ENCODE results near the gene FGR.
"Not testable (repeated sequence)": the region's sequence is repeated elsewhere in the genome, so short reads cannot be mapped to it uniquely, and the experiment has no call there.

FGR gene

DNA sequence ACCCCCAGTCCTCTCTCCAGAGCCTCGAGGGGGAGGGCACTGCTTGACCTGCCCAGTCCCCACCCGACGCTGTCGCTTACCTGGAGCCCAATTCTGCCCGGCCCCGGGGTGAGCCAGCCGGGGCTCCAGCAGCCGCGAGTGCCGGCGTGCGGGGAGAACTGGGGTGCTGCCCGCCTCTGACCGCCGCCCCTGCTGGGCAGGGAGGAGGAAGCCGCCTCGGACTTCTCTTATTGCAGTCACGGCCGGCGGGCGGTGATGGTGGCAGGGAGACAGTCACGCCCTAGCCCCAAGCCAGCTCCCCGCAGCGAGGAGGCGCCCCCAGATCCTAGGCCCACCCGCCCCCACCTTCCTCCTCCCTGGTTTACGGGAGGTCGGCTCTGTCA is at the start of gene FGR:
FGR (minus strand) TSS at position 201 of the 383 bp plus-strand sequence. CDS start 11,269 bp downstream, outside the sequence.
- DNase-seq (ENCODE audit: low read depth, low spot score), result no peak

DNA sequence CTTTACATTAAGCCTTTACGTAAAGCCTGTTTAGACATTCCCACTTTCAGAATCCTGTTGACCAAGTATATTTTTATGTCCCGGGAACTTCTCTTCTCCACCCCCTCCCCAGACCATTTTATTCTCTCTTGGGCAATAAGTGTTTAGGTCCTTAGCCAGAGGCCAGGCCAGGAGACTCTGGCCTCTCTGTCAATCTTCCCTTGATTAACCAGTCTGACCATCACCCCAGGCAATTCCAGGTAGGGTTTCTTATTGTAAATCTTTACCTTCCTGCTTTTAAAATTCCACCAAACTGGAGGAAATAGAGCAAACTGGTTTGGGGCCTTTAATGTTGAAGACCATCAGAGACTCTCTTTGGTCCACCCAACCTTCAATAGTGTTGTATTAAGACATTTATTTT is 49.2 kb upstream of the FGR start:
- DNase-seq (ENCODE audit: low read depth, low spot score), result no peak

DNA sequence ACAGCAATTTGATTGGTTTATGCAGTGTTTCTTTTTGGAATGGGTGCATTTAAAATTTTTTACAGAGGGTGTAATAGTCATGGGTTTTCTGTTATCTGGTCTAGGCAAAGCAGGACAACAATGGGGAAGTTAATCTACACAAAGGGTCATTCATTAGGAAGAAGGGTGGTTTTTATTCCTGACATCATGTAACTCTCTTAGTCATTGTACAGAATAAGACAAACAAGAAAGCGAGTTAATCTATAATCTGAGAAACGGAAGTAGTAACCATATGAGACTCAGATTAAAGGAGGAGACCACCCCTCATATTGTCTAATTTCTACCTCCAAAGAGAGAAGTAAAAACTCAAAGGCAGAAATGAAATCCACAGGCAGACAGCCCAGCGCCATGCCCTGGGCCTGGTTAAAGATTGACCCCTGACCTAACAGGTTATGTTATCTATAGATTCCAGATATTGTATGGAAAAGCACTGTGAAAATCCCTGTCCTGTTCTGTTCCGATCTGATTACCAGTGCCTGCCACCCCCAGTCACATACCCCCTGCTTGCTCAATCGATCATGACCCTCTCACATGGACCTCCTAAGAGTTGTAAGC is 47.5 kb upstream of the FGR start:
- no peak for DNase-seq (ENCODE audit: low read depth, low spot score)

DNA sequence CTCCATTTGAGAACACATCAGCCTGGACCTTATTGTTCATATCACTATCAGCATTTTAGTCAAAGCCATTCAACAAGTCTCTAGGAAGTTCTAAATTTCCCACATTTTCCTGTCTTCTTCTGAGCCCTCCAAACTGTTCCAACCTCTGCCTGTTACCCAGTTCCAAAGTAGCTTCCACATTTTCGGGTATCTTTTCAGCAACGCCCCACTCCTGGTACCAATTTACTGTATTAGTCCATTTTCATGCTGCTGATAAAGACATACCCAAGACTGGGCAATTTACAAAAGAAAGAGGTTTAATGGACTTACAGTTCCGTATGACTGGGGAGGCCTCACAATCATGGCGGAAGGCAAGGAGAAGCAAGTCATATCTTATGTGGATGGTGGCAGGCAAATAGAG is 46.6 kb upstream of the FGR start:
- DNase-seq (ENCODE audit: low read depth, low spot score), result not testable (repeated sequence)

DNA sequence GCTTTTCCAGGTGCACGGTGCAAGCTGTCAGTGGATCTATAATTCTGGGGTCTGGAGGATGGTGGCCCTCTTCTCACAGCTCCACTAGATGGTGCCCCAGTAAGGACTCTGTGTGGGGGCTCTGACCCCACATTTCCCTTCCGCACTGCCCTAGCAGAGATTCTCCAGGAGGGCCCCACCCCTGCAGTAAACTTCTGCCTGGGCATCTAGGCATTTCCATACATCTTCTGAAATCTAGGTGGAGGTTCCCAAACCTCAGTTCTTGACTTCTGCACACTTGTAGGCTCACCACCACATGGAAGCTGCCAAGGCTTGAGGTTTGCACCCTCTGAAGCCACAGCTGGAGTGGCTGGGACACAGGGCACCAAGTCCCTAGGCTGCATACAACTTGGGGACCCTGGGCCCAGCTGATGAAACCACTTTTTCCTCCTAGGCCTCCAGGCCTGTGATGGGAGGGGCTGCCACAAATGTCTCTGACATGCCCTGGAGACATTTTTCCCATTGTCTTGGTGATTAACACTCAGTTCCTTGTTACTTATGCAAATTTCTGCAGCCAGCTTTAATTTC is 45.3 kb upstream of the FGR start:
- DNase-seq (ENCODE audit: low read depth, low spot score), result not testable (repeated sequence)

DNA sequence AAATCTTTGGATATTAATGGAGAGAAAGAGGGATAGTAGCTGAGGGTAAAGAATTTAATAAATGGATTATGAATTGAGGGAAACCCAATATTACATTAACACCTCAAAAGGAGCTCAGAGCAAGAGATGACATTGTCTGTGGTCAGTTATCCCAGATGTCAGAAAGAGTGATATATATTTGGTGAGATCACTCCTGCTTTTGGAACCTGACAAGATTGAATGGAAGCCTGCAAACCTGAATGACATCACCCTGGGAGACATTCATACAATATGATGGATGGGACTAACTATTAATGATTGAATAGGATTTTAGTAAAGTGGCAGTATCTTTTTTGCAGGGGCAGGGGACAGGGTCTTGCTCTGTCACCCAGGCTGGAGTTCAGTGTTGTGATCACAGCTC is 43.8 kb upstream of the FGR start:
- DNase-seq (ENCODE audit: low read depth, low spot score), result no peak

DNA sequence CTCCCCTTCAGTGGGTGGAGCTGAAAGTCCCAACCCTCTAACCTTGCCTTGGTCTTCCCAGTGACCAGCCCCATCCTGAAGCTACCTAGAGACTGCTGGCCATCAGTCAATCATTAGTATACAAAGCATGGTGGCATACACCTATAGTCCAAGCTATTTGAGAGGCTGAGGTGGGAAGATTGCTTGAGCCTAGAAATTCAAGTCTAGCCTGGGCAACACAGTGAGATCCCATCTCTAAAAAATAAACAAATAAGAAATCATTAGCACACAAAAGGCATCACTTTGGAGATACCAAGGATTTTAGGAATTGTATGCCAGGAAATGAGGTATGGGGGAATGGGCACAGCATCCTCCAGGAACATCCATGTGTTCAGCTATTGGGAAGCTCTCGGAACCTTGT is 41.4 kb upstream of the FGR start:
- no peak for DNase-seq (ENCODE audit: low read depth, low spot score)

DNA sequence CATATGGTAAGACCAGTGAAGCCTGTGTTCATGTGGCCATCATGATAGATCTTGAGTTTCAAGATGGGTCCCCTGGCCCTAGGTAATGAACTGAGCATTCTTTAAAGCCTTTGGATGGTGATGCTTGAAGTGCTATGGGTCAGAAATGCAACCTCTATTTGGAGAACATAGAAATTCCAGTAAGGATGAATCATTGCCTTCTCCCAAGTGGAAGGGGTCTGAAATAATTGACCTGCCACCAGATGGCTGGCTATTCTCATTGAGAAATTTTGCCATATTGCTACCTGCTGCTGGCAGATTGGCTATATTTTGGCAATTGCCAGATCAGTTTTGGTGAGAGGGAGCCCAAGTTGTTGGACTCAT is 37.7 kb upstream of the FGR start:
- DNase-seq (ENCODE audit: low read depth, low spot score), result no peak

DNA sequence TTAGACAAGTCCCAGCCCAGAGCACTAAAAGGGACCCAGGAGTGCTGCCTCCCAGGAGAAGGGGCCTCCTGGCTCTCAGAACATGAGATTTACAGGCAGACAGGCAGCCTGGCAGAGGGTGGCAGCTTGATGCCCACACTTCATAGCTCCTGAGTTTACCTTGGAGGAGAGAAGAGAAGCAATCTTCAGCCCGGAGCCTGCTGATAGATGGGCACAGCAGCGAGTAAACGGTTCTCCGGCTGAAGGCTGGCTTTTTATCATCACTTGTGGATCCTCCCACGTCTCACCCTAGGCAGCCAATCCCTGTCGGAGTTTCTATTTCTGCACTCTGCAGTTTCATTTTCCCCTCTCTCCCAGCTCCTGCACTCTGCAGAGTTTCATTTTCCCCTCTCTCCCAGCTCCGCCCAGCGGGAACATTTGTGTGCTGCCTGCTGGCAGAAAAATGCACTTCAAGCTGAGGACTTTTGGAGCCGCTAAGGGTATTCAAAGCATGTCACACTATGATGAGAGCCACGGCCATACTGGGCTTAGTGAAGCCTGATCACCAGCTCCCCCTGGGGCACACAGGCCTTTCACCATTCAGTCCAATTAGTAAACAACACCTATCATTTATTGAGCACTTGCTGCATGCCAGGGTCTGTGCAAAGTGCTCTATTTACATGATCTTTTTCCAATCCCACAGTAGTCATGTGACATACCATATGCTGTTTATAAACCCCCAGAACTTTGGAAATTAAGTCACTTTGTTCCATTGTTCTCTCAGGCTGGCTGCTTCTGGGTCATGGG is 37.2 kb upstream of the FGR start, which contains the start of gene IFI6:
IFI6 (minus strand) TSS at position 229 of the 786 bp plus-strand sequence. CDS start 2,878 bp downstream, outside the sequence.
- DNase-seq (ENCODE audit: low read depth, low spot score), result no peak

DNA sequence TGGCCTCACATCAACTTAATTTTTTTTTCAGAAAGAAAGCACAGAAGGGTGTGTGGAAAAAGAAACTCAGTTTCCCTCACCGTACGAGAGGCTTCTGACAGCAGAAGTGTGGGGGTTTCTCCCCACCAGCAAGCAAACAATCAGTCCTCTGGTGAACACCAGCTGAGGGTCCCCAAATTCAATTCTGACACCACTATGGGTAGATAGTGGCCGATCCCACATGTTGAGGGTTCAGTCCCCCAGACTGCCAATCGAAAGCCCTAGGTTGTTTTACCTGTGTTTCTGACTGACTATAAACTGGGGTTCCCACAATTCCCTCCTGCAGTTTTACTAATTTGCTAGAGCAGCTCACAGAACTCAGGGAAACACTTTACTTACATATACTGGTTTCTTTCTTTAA is 34.9 kb upstream of the FGR start:
- no peak for DNase-seq (ENCODE audit: low read depth, low spot score)

DNA sequence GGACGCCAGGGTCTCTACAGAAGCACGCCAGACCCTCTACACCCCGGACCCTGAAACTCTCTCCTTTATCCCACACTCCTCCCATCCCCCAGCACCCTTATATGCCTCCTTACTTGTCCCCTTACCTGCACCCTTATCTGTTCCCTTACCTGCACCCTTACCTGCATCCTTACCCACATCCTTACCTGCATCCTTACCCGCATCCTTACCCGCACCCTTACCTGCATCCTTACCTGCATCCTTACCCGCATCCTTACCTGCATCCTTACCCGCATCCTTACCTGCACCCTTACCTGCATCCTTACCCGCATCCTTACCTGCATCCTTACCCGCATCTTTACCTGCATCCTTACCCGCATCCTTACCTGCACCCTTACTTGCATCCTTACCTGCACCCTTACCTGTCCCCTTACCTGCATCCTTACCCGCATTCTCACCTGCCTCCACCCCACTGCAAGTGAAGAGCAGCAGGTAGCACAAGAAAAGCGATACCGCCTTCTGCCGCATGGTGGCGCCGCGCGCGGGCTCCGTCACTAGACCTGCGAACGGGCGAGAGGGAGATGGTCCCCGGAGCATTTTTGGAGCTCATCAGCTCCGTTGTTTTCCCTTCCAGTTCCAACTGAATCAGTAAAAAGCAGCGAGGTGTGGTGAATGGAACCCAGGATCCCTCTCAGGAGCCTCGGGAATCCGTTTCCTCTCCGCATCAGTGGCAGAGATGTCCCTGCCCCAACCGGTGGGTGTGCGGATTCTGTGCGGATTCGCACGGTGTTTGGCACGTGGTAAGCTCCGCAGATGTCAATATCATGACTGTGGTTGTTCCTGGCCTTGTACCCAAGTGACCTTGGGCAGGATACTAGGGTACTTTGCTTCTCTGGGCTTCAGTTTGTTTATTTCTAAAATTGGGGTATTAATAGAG is 34.1 kb upstream of the FGR start:
- no peak for DNase-seq (ENCODE audit: low read depth, low spot score)

DNA sequence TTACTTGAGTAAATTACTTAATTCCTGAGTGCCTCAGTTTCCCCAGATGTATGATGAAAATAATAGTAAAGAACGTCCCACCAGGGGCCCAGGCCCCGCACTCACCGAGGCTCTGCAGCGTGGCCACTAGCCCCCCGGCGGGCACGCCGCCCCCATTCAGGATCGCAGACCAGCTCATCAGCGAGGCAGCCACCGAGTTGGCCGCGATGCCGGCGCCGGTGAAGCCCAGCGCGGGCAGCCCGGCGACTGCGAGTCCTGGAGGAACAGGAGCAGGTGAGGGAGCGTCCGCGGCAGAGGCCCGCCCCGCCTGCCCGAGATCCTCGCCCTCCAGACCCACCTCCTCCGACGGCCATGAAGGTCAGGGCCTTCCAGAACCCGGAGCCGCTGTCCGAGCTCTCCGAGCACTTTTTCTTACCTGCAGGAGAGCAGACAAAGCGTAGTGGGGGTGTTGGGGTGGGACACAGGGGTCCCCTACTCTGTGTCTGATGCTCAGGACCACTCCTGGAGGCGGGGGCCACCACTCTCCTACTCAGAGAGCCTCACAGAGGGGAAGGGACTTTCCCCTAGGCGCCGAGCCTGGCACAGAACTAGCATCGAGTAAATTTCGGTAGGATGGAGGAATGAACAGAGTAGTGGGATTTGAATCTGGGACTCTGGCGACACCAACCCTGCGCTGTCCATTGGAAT is 33.3 kb upstream of the FGR start:
- DNase-seq (ENCODE audit: low read depth, low spot score), result no peak

DNA sequence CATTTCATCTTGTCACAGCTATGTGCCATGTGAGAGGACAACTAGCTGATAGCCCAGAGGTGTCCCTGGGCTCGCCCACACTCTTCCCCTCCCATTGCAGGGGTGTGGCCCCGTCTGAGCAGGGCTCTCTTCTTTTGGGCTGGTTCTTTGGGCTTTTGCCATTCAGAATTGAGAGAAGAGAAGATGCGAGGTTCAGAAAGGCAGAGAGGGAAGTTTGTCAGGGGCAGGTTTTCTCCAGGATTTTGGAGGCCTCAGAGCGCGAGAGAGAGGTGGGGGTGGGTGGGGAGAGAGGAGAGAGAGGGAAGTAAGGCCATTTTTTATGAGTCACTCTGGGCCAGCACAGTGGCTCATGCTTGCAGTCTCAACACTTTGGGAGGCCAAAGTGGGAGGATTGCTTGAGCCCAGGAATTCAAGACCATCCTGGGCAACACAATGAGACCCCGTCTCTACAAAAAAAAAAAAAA is 31.8 kb upstream of the FGR start:
- DNase-seq (ENCODE audit: low read depth, low spot score), result no peak

DNA sequence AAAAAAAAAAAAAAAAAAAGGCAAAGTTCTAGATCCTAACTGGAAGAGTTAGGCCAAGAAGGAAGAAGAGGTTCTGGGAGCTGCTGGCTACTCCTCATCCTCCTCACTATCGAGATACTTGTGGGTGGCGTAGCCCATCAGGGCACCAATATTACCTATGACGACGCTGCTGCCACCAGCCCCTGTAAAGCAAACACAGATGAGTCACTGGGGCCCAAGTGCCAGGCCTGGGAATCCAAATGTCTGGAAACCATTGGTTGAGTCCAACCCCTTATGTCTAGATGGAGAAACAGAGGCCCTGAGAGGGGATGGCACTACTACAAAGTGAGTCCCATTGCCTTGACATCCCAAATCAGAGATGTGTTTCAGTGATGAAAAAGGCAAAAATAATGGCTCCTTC is 31.3 kb upstream of the FGR start:
- DNase-seq (ENCODE audit: low read depth, low spot score), result no peak

DNA sequence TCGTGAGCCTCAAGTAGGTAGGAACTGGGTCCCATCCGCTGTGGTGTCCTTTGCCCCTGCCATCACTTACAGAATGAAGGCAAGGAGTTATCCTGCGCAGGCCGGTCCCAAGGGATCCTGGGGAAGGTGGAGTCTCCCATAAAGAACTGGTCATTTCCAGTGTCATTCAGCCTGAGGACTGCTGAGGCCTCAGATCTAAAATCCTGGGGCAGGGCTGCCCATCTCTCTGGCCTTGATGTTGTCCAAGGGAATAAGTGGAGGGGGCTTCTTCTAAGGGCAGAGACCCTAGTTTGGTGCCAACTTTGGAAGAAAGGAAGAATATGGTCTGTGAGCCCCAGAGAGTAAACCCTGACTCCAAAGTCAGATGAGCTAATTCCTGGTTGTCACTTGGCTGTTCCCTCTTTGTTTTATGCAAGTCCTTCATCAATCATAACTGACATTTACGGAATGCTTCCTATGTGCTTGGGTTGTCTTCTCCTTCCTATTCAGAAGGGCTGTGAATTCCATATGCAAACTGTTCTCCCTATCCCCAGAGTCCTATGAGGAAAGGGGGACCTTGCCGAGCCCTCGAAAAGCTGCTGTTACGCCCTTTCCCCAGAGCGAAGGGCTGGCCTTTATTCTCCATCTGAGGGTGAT is 30.1 kb upstream of the FGR start:
- DNase-seq (ENCODE audit: low read depth, low spot score), result no peak

DNA sequence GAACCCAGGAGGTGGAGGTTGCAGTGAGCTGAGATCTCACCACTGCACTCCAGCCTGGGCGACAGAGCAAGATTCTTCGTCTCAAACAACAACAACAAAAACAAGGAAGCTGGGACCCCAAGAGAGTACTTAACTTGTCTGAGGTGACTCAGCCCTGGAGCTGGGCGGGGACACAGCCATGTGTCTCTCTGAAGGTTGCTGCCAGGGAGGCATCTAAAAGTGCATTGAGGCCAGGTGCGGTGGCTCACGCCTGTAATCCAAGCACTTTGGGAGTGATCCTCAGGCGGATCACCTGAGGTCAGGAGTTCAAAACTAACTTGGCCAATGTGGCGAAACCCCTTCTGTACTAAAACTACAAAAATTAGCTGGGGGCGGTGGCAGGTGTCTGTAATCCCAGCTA is 29.3 kb upstream of the FGR start:
- no peak for DNase-seq (ENCODE audit: low read depth, low spot score)

DNA sequence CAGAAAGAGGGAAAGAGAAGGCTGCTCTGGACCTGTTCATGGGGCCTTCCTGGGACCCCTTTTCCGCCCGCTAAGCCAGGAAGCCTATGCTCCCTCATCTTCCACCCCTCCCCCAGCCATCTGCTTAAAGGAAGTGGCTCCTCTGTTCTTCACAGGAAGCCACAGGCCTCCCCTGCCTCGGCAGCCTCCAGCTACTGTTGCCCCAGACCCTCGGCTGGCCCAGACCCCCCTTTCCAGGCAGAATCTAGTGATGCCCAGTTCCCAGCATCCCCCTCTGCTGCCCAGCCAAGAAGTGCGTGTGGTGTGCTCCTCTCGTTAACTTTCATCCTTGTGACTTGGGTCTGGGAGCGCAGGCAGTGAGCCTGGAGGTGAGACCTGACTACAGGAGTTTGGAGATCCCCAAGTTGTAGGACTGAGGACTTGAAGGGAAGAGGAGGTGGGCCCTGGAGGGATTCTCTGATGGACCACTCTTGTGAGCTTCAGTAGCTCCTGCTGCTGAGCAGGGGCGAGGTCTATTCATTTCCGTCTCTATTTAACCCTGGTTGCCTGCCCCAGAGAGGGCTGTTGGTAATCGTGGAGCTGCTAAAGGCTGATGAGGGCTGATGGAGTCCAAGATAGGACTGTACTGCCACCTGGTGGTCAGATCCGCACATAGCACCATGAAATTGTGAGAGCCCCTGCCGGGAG is 27.9 kb upstream of the FGR start:
- no peak for DNase-seq (ENCODE audit: low read depth, low spot score)

DNA sequence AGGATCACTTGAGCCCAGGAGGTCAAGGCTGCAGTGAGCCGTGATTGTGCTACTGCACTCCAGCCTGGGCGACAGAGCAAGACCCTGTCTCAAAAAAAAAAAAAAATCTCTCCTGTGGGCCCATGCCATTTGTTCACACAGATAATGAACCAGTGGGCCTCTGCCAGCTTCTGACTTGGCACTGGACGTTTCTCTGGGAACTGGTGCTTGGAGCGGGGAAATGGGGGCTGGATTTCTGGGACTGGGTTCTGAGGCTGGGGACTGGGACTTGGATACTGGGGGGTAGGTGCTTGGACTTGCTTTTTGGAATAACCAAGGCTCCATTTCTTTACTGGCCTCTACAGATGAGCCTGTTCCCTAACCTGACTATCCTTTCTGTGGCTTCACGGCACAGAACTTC is 27.3 kb upstream of the FGR start:
- no peak for DNase-seq (ENCODE audit: low read depth, low spot score)

DNA sequence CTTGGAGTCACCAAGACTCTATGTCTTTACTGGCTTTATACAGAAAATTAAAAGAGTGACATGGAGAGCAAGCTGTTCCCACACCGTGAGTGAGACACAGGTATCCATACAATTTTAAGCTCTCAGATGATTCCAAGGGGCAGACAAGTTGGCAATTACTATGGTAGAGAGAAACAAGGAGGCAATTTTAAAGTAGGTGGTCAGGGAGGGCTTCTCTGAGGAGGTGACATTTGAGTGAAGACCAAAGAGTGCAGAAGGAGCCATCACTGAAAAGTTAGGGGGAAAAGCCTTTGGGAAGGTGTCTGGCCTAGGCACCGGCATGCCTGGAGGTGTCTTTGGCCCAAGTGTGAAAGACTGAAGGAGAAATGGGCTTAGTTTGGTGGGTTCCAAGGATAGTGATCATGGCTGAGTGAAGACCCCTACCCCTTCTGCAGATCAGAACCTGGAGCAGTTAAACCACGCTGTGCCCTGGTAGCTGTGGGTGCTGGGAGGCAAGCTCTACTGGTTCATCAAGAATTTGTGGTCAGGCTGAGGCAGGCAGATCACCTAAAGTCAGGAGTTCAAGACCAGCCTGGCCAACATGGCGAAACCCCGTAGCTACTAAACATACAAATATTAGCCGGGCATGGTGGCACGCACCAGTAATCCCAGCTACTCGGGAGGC is 26.6 kb upstream of the FGR start:
- DNase-seq (ENCODE audit: low read depth, low spot score), result no peak
